ENCODE data around the gene ESPL1. TPM values are rescaled to one million over a fixed set of nuclear protein-coding genes. Genes with fewer than 3 reads are reported as not detected.

The ESPL1 gene
- total and polyA plus RNA-seq, 2 donors (not counting 1 experiment from before 2014, with no cell fraction given): 1.4 to 1.8 TPM

- H2AFZ ChIP-seq (ENCODE audit: low read length): no peak overlapping the region
- H3K79me2 ChIP-seq (ENCODE audit: control insufficient read depth, insufficient read depth, low read length): no peaks in the 10 kb centered on the region
- no peaks in the 10 kb centered on the region for H3K27me3 ChIP-seq (ENCODE audit: control insufficient read depth, insufficient read depth, low read length)
- no peak overlapping the region for H3K9ac ChIP-seq (ENCODE audit: insufficient read depth, low read length)
- no peak for TF ChIP-seq EZH2 (IDR thresholded peaks at IDR 0.05; ENCODE audit: low read length, missing control alignments)
- TF ChIP-seq, protein P1, sequence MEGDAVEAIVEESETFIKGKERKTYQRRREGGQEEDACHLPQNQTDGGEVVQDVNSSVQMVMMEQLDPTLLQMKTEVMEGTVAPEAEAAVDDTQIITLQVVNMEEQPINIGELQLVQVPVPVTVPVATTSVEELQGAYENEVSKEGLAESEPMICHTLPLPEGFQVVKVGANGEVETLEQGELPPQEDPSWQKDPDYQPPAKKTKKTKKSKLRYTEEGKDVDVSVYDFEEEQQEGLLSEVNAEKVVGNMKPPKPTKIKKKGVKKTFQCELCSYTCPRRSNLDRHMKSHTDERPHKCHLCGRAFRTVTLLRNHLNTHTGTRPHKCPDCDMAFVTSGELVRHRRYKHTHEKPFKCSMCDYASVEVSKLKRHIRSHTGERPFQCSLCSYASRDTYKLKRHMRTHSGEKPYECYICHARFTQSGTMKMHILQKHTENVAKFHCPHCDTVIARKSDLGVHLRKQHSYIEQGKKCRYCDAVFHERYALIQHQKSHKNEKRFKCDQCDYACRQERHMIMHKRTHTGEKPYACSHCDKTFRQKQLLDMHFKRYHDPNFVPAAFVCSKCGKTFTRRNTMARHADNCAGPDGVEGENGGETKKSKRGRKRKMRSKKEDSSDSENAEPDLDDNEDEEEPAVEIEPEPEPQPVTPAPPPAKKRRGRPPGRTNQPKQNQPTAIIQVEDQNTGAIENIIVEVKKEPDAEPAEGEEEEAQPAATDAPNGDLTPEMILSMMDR (conservative IDR thresholded peaks at IDR 0.05 in 1 of 2, IDR thresholded peaks at IDR 0.05 in 1 of 2; ENCODE audit: low read depth in 1 of 2, low read length in 2 of 2): no peak
- H3K9me3 ChIP-seq (ENCODE audit: control insufficient read depth, insufficient read depth, low read depth, low read length): no peaks in the 10 kb centered on the region
- no peak overlapping the region for H3K4me3 ChIP-seq (replicated peaks in 1 of 4; ENCODE audit: control extremely low read depth in 1 of 4, insufficient read depth in 1 of 4, low read depth in 3 of 4, low read length in 4 of 4)
- no peaks in the 10 kb centered on the region for H4K20me1 ChIP-seq (ENCODE audit: control insufficient read depth, extremely low read depth, insufficient read depth, low read length)
- no peaks in the 10 kb centered on the region for H3K4me1 ChIP-seq (ENCODE audit: control insufficient read depth, extremely low read depth, insufficient read depth, low read length)
- no peak for DNase-seq (ENCODE audit: low read depth in 2 of 2)
- no peak overlapping the region for H3K27ac ChIP-seq (ENCODE audit: insufficient read depth, low read length)
- peaks cover 14% of the 10 kb centered on the region for H3K36me3 ChIP-seq (ENCODE audit: control insufficient read depth, insufficient read depth, low read length)
- H3K4me2 ChIP-seq (ENCODE audit: extremely low read depth, insufficient read depth, low read length): no peak overlapping the region
Observed at GRCh38 chr12:53308276-53308675, 40.2 kb downstream of the ESPL1 start.

- TF ChIP-seq, protein P1 (conservative IDR thresholded peaks at IDR 0.05 in 1 of 2, IDR thresholded peaks at IDR 0.05 in 1 of 2; ENCODE audit: low read depth in 1 of 2, low read length in 2 of 2): no peak
- no peak for TF ChIP-seq EZH2 (IDR thresholded peaks at IDR 0.05; ENCODE audit: low read length, missing control alignments)
- DNase-seq (ENCODE audit: low read depth in 2 of 2): no peak
Observed at GRCh38 chr12:53313996-53314395, 45.9 kb downstream of the ESPL1 start.

DNA sequence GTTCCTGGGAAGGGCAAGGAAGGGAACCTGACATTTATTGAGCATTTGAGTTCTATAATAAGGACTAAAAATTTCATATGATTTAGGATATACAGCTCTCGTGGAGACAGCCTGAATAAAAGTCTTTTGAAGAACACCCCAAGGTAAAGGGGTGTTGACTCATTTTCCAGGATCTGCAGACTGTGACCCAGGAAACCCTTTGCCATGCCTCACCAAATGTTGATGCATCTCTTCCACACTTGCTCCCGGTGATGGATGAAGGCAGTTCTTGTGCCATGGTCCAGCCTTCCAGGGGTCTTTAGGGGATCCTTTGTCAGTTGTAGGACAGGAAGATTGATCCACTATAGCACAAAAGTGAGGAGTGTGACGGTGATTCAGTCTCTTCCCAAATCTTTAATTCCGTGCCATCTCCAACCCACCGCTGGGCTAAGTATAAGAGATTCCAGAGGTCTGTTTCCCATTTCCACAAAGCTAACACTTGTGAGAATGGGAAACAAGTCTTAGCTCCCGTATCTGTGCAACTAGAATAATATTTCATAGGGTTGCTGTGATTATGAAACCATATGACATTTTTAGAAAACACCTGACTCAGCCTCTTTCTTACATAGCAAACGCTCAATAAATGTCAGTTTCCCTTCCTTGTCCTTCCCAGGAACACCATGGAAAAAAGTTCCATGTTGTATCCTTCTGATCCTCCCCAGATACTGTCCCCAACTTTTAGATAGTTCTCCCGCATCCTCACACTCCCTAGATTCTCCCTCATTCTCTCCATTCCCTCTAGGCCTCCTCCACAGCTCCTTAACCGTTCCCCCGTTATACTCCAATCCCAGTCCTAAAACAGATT is 52.5 kb downstream of the ESPL1 start:
- Histone ChIP-seq H3K9ac (ENCODE audit: insufficient read depth, low read length) (peak overlapping the region; percentile 68), H3K36me3 (ENCODE audit: control insufficient read depth, insufficient read depth, low read length) (no peaks in the 10 kb centered on the region), H3K27ac (ENCODE audit: insufficient read depth, low read length) (peak overlapping the region; percentile 89), H3K79me2 (ENCODE audit: control insufficient read depth, insufficient read depth, low read length) (peaks cover 2% of the 10 kb centered on the region), H3K4me3 (replicated peaks in 1 of 4; ENCODE audit: control extremely low read depth in 1 of 4, insufficient read depth in 1 of 4, low read depth in 3 of 4, low read length in 4 of 4) (peak overlapping the region; percentile 84 to 92 (median 90)), H3K9me3 (ENCODE audit: control insufficient read depth, insufficient read depth, low read depth, low read length) (no peaks in the 10 kb centered on the region), H3K4me1 (ENCODE audit: control insufficient read depth, extremely low read depth, insufficient read depth, low read length) (peaks cover 17% of the 10 kb centered on the region), H3K4me2 (ENCODE audit: extremely low read depth, insufficient read depth, low read length) (peak overlapping the region; percentile 97), H2AFZ (ENCODE audit: low read length) (peak overlapping the region; percentile 97), H4K20me1 (ENCODE audit: control insufficient read depth, extremely low read depth, insufficient read depth, low read length) (no peaks in the 10 kb centered on the region), H3K27me3 (ENCODE audit: control insufficient read depth, insufficient read depth, low read length) (no peaks in the 10 kb centered on the region)
- peak in 1 of 2 donors; percentile 18 for DNase-seq (ENCODE audit: low read depth in 2 of 2)
- TF ChIP-seq EZH2 (IDR thresholded peaks at IDR 0.05; ENCODE audit: low read length, missing control alignments): no peak
- TF ChIP-seq, protein P1 (conservative IDR thresholded peaks at IDR 0.05 in 1 of 2, IDR thresholded peaks at IDR 0.05 in 1 of 2; ENCODE audit: low read depth in 1 of 2, low read length in 2 of 2): no peak

More at GRCh38 chr12:53313996-53314395, 45.9 kb downstream of the ESPL1 start:
- Histone ChIP-seq H3K9me3 (ENCODE audit: control insufficient read depth, insufficient read depth, low read depth, low read length) (no peaks in the 10 kb centered on the region), H3K36me3 (ENCODE audit: control insufficient read depth, insufficient read depth, low read length) (peaks cover 8% of the 10 kb centered on the region), H2AFZ (ENCODE audit: low read length) (no peak overlapping the region), H3K79me2 (ENCODE audit: control insufficient read depth, insufficient read depth, low read length) (no peaks in the 10 kb centered on the region), H3K27me3 (ENCODE audit: control insufficient read depth, insufficient read depth, low read length) (no peaks in the 10 kb centered on the region), H3K4me1 (ENCODE audit: control insufficient read depth, extremely low read depth, insufficient read depth, low read length) (no peaks in the 10 kb centered on the region), H3K9ac (ENCODE audit: insufficient read depth, low read length) (no peak overlapping the region), H3K4me2 (ENCODE audit: extremely low read depth, insufficient read depth, low read length) (no peak overlapping the region), H3K27ac (ENCODE audit: insufficient read depth, low read length) (no peak overlapping the region), H3K4me3 (replicated peaks in 1 of 4; ENCODE audit: control extremely low read depth in 1 of 4, insufficient read depth in 1 of 4, low read depth in 3 of 4, low read length in 4 of 4) (no peak overlapping the region), H4K20me1 (ENCODE audit: control insufficient read depth, extremely low read depth, insufficient read depth, low read length) (no peaks in the 10 kb centered on the region)

Data from fibroblast of lung (primary cell).